ENCODE results near the gene EPHA2.

EPHA2 gene

GRCh38 chr1:16134906-16135305 is 21.0 kb downstream of the EPHA2 start:
- DNase-seq (ENCODE audit: low read depth) = no peak

- no peak for DNase-seq (ENCODE audit: low read depth)
Measured at GRCh38 chr1:16134066-16134801, 21.6 kb downstream of the EPHA2 start.

GRCh38 chr1:16133007-16133961 is 22.6 kb downstream of the EPHA2 start:
- DNase-seq (ENCODE audit: low read depth) = no peak

- DNase-seq (ENCODE audit: low read depth) = no peak
Measured at GRCh38 chr1:16132325-16132785, 23.5 kb downstream of the EPHA2 start.

- DNase-seq (ENCODE audit: low read depth) = no peak
Measured at GRCh38 chr1:16131636-16132324, 24.1 kb downstream of the EPHA2 start.

- no peak for DNase-seq (ENCODE audit: low read depth)
Measured at GRCh38 chr1:16130827-16131226, 25.0 kb downstream of the EPHA2 start.

GRCh38 chr1:16129921-16130543 is 25.8 kb downstream of the EPHA2 start:
- no peak for DNase-seq (ENCODE audit: low read depth)

- DNase-seq (ENCODE audit: low read depth) = no peak
Measured at GRCh38 chr1:16129316-16129715, 26.6 kb downstream of the EPHA2 start.

GRCh38 chr1:16128338-16128741 is 27.5 kb downstream of the EPHA2 start:
- DNase-seq (ENCODE audit: low read depth) = no peak

- no peak for DNase-seq (ENCODE audit: low read depth)
Measured at GRCh38 chr1:16127676-16128337, 28.1 kb downstream of the EPHA2 start.

GRCh38 chr1:16126743-16127515 is 28.9 kb downstream of the EPHA2 start:
- no peak for DNase-seq (ENCODE audit: low read depth)

GRCh38 chr1:16126160-16126559 is 29.7 kb downstream of the EPHA2 start:
- DNase-seq (ENCODE audit: low read depth) = no peak

- no peak for DNase-seq (ENCODE audit: low read depth)
Measured at GRCh38 chr1:16125483-16125882, 30.4 kb downstream of the EPHA2 start.

GRCh38 chr1:16125088-16125470 is 30.8 kb downstream of the EPHA2 start:
- no peak for DNase-seq (ENCODE audit: low read depth)

- no peak for DNase-seq (ENCODE audit: low read depth)
Measured at GRCh38 chr1:16124377-16125087, 31.3 kb downstream of the EPHA2 start.

- peak; percentile 92 for DNase-seq (ENCODE audit: low read depth)
Measured at GRCh38 chr1:16122916-16123315, 33.0 kb downstream of the EPHA2 start.

GRCh38 chr1:16122350-16122881 is 33.5 kb downstream of the EPHA2 start:
- DNase-seq (ENCODE audit: low read depth) = no peak

GRCh38 chr1:16120940-16121410 is 34.9 kb downstream of the EPHA2 start:
- no peak for DNase-seq (ENCODE audit: low read depth)

- no peak for DNase-seq (ENCODE audit: low read depth)
Measured at GRCh38 chr1:16120407-16120806, 35.5 kb downstream of the EPHA2 start.

- DNase-seq (ENCODE audit: low read depth) = no peak
Measured at GRCh38 chr1:16119926-16120325, 35.9 kb downstream of the EPHA2 start.

Measured in iris pigment epithelial cell (primary cell).